Omental fat pad (tissue), 4 donors: ENCODE results near the gene FAM72B. TPM values are rescaled to one million over a fixed set of nuclear protein-coding genes. Genes with fewer than 3 reads are reported as not detected.
"Not testable (repeated sequence)": the region's sequence is repeated elsewhere in the genome, so short reads cannot be mapped to it uniquely, and the experiment has no call there.

Experiments
- ATAC-seq: fragments of 150-250 bp; one replicate; pipeline ENCODE4 v1.9.1; 2016; ENCODE audit warnings: mild to moderate bottlenecking, moderate library complexity; ENCODE audit not compliant: low FRiP score
- DNase-seq: peaks from one replicate; pipeline ENCODE4 v3.0.0-alpha.2; 2019; ENCODE audit warnings: low spot score
- total RNA-seq, 4 donors: library from RNA; depleted of rRNA; stranded (reverse); fragments of >200 nt; gene quantifications; one replicate each; pipeline ENCODE4 v1.1.0, GENCODE V29; 2016

Gene FAM72B
- total RNA-seq, 4 donors from 2014 or later = 0.65 to 5.6 (median 1.1) TPM

GRCh38 chr1:121200985-121201981 lies 17.1 kb upstream of the FAM72B start:
- not testable (repeated sequence) for DNase-seq
- peak; percentile 53 for ATAC-seq

- not testable (repeated sequence) for DNase-seq, ATAC-seq
Measured at GRCh38 chr1:121200232-121200631, 16.1 kb upstream of the FAM72B start.

GRCh38 chr1:121199763-121200162 lies 15.6 kb upstream of the FAM72B start:
- not testable (repeated sequence) for ATAC-seq

GRCh38 chr1:121197095-121197882 lies 13.1 kb upstream of the FAM72B start:
- not testable (repeated sequence) for ATAC-seq

More at GRCh38 chr1:121199763-121200162, 15.6 kb upstream of the FAM72B start:
- DNase-seq = not testable (repeated sequence)

GRCh38 chr1:121192512-121192911 lies 8.4 kb upstream of the FAM72B start:
- DNase-seq, ATAC-seq: not testable (repeated sequence)

More at GRCh38 chr1:121197095-121197882, 13.1 kb upstream of the FAM72B start:
- not testable (repeated sequence) for DNase-seq

GRCh38 chr1:121187914-121188313 lies 3.8 kb upstream of the FAM72B start:
- ATAC-seq, DNase-seq: not testable (repeated sequence)

- ATAC-seq, DNase-seq: not testable (repeated sequence)
Measured at GRCh38 chr1:121186191-121186590, 2.1 kb upstream of the FAM72B start.

GRCh38 chr1:121185140-121185708 lies 1.1 kb upstream of the FAM72B start:
- ATAC-seq = peak; percentile 31
- DNase-seq = not testable (repeated sequence)

GRCh38 chr1:121183867-121184266 lies 273 bp downstream of the FAM72B start:
- DNase-seq, ATAC-seq: not testable (repeated sequence)

- DNase-seq, ATAC-seq: not testable (repeated sequence)
Measured at GRCh38 chr1:121178197-121178596, 5.9 kb downstream of the FAM72B start.

GRCh38 chr1:121176649-121177048 lies 7.5 kb downstream of the FAM72B start:
- ATAC-seq, DNase-seq: not testable (repeated sequence)

- not testable (repeated sequence) for DNase-seq
- peak; percentile 71 for ATAC-seq
Measured at GRCh38 chr1:121168152-121168668, 15.9 kb downstream of the FAM72B start.

GRCh38 chr1:121167225-121167738 lies 16.9 kb downstream of the FAM72B start:
- ATAC-seq, DNase-seq: not testable (repeated sequence)

- not testable (repeated sequence) for DNase-seq
- peak; percentile 39 for ATAC-seq
Measured at GRCh38 chr1:121165296-121165695, 18.8 kb downstream of the FAM72B start.

GRCh38 chr1:121163850-121164757 lies 20.0 kb downstream of the FAM72B start:
- ATAC-seq = peak; percentile 38
- DNase-seq = not testable (repeated sequence)

- ATAC-seq, DNase-seq: not testable (repeated sequence)
Measured at GRCh38 chr1:121161199-121161901, 22.8 kb downstream of the FAM72B start.

GRCh38 chr1:121160118-121160517 lies 24.0 kb downstream of the FAM72B start:
- not testable (repeated sequence) for DNase-seq, ATAC-seq
